Transverse colon (tissue), 4 donors: ENCODE measurements around the gene RAE1. TPM values are rescaled to one million over a fixed set of nuclear protein-coding genes. Genes with fewer than 3 reads are reported as not detected.

Experiments used
- DNase-seq: peaks from one replicate; pipeline ENCODE4 v3.0.0-alpha.2; 2019
- H3K27ac ChIP-seq, 4 donors: fragments of 200-600 bp; sonication (generic); 2 replicates each; pipeline ENCODE4 v1.5.1; 2016 to 2018; ENCODE audit warnings: inconsistent platforms in 4 of 4
- H3K27me3 ChIP-seq: fragments of 200-600 bp; sonication (generic); 2 replicates; pipeline ENCODE4 v1.5.1; 2017; ENCODE audit warnings: inconsistent platforms
- H3K36me3 ChIP-seq, 4 donors: fragments of 200-600 bp; sonication (generic); 2 replicates each; pipeline ENCODE4 v1.5.1; 2017 to 2019; ENCODE audit warnings: inconsistent platforms in 4 of 4
- H3K4me1 ChIP-seq, 4 donors: fragments of 200-600 bp; sonication (generic); 2 replicates each; pipeline ENCODE4 v1.5.1; 2017 to 2020; ENCODE audit warnings: inconsistent platforms in 4 of 4
- H3K4me3 ChIP-seq, 4 donors: fragments of 200-600 bp; sonication (generic); 1 replicate in 1 of 4; 2 replicates in 3 of 4; pipeline versions ENCODE4 v1.5.1 to v1.6.1; 2017 to 2019; ENCODE audit warnings: inconsistent platforms in 4 of 4
- H3K9me3 ChIP-seq, 2 donors: fragments of 200-600 bp; sonication (generic); 2 replicates each; pipeline ENCODE4 v1.5.1; 2017 to 2019; ENCODE audit warnings: inconsistent platforms in 2 of 2
- CTCF ChIP-seq, 5 experiments: fragments of 200-600 bp in 3 of 5; fragments of 450-650 bp in 2 of 5; sonication (generic) in 3 of 5; IDR thresholded peaks; 1 replicate in 2 of 5; 2 replicates in 3 of 5; pipeline ENCODE4 v1.5.1; 2016 to 2017; ENCODE audit warnings: antibody characterized with exemption in 5 of 5, inconsistent platforms in 3 of 5, mild to moderate bottlenecking in 2 of 5, moderate library complexity in 1 of 5
- EP300 ChIP-seq: sonication (generic); formaldehyde crosslinking; IDR thresholded peaks from one replicate; pipeline ENCODE4 v1.6.1; 2017; ENCODE audit warnings: antibody characterized with exemption, low read depth
- POLR2A ChIP-seq: fragments of 450-650 bp; IDR thresholded peaks from one replicate; pipeline ENCODE4 v1.6.1; 2016; ENCODE audit warnings: antibody characterized with exemption, mild to moderate bottlenecking, moderate library complexity
- POLR2AphosphoS5 ChIP-seq, 3 donors: sonication (generic); formaldehyde crosslinking; IDR thresholded peaks; one replicate each; pipeline ENCODE4 v1.6.1; 2016; ENCODE audit warnings: antibody characterized with exemption in 3 of 3
- WGBS, 2 donors: methylation state at CpG; one replicate each; pipeline ENCODE4 v1.1.5; 2018; ENCODE audit warnings: low coverage in 1 of 2; 5-methylcytosine and 5-hydroxymethylcytosine counted together
- in situ Hi-C, 4 donors: fragments of 200-750 bp; cut with MboI; loops; one replicate each; pipeline versions ENCODE4 v1.15.0 to v1.15.1; 2017; ENCODE audit warnings: low sequenced_read_pairs in 3 of 4, low pct_ligation_motif_present in 1 of 4, low pct_unique_long_range_greater_than_20kb in 1 of 4
- intact Hi-C: fragments of 100-400 bp; cut with DNase I; formaldehyde crosslinking; loops from one replicate; pipeline ENCODE4 v1.15.1; 2023; ENCODE audit warnings: low total_unique reads
- total RNA-seq, 4 donors: library from RNA; depleted of rRNA; stranded (reverse); fragments of >200 nt; gene quantifications; one replicate each; pipeline ENCODE4 v1.1.0, GENCODE V29; 2016

RAE1 gene
- total RNA-seq = 10 to 100 TPM in 3 of 4 donors, 1 to 10 TPM in 1; 5.6 to 29.9 (median 15.2) TPM

GRCh38 chr20:57351042-57351783, at the start of gene RAE1:
TSS of gene RAE1 (plus strand) at chr20:57351255. CDS start at chr20:57354039, 2,784 bp downstream.
- H3K27me3 ChIP-seq = no peaks in the 10 kb centered on the region
- H3K36me3 ChIP-seq = peaks cover 0 to 25% (median 9%) of the 10 kb centered on the region in 4 donors
- H3K9me3 ChIP-seq = no peaks in the 10 kb centered on the region
- in situ Hi-C loops = no loop called here
- H3K27ac ChIP-seq = peak within 1 kb of the TSS; percentile 86 to 88 (median 88)
- intact Hi-C loops = no loop called here
- peaks cover 0 to 10% (median 9%) of the 10 kb centered on the region in 4 donors for H3K4me1 ChIP-seq
- DNase-seq = peak; percentile 94
- peak within 1 kb of the TSS; percentile 80 to 96 (median 86) for H3K4me3 ChIP-seq
- TF ChIP-seq POLR2A (peak; percentile 47), CTCF (IDR thresholded peaks at IDR 0.05) (peak in 2 of 5 experiments; percentile 7 to 22), POLR2AphosphoS5 (IDR thresholded peaks at IDR 0.05) (peak; percentile 46 to 77 (median 64)), EP300 (no peak)
- WGBS, 2 donors = 1% methylated on average over 61 of the region's 64 CpGs; no CpG with 5 or more reads in 1 of the 2 donors

GRCh38 chr20:57306747-57307146, 44.3 kb upstream of the RAE1 start:
- intact Hi-C loops (no loop called here), in situ Hi-C loops (no loop called here)
- H3K27ac ChIP-seq = no peak overlapping the region
- no peaks in the 10 kb centered on the region for H3K27me3 ChIP-seq
- no peak for DNase-seq
- no peak overlapping the region for H3K4me3 ChIP-seq
- H3K4me1 ChIP-seq = no peaks in the 10 kb centered on the region
- H3K36me3 ChIP-seq = no peaks in the 10 kb centered on the region
- 88% methylated on average over 5 of the region's 5 CpGs; no CpG with 5 or more reads in 1 of the 2 donors for WGBS, 2 donors
- H3K9me3 ChIP-seq = no peaks in the 10 kb centered on the region
- TF ChIP-seq POLR2AphosphoS5 (IDR thresholded peaks at IDR 0.05) (no peak), CTCF (IDR thresholded peaks at IDR 0.05) (no peak), POLR2A (no peak), EP300 (no peak)

- Histone ChIP-seq H3K4me1 (no peaks in the 10 kb centered on the region), H3K27ac (no peak overlapping the region), H3K4me3 (no peak overlapping the region), H3K36me3 (no peaks in the 10 kb centered on the region), H3K27me3 (no peaks in the 10 kb centered on the region), H3K9me3 (no peaks in the 10 kb centered on the region)
- 44 to 68% methylated on average over 4 to 13 of the region's 13 CpGs for WGBS, 2 donors
- intact Hi-C loops (no loop called here), in situ Hi-C loops (no loop called here)
- DNase-seq = no peak
- TF ChIP-seq CTCF (IDR thresholded peaks at IDR 0.05) (no peak), EP300 (no peak)
These were observed 42.4 kb upstream of the RAE1 start for GRCh38 chr20:57308451-57309271.

GRCh38 chr20:57309544-57310115, 41.4 kb upstream of the RAE1 start:
- DNase-seq = no peak
- Histone ChIP-seq H3K27me3 (no peaks in the 10 kb centered on the region), H3K9me3 (no peaks in the 10 kb centered on the region), H3K4me3 (no peak overlapping the region), H3K36me3 (no peaks in the 10 kb centered on the region), H3K4me1 (no peaks in the 10 kb centered on the region), H3K27ac (no peak overlapping the region)
- TF ChIP-seq CTCF (IDR thresholded peaks at IDR 0.05) (no peak), EP300 (no peak), POLR2AphosphoS5 (IDR thresholded peaks at IDR 0.05) (no peak), POLR2A (no peak)
- in situ Hi-C loops = no loop called here
- 79 to 88% methylated on average over 5 to 9 of the region's 9 CpGs for WGBS, 2 donors
- intact Hi-C loops = no loop called here
